BLaER1 (cell line): ENCODE measurements around the gene CAMKMT.

Experiments used
- H3K27ac ChIP-seq: shearing (Covaris generic); formaldehyde crosslinking; 2 replicates; pipeline ENCODE4 v1.8.1; 2022
- H3K27me3 ChIP-seq: shearing (Covaris generic); formaldehyde crosslinking; 2 replicates; pipeline ENCODE4 v1.8.1; 2022
- H3K36me3 ChIP-seq: shearing (Covaris generic); formaldehyde crosslinking; 2 replicates; pipeline ENCODE4 v1.8.1; 2022
- H3K4me1 ChIP-seq: shearing (Covaris generic); formaldehyde crosslinking; 2 replicates; pipeline ENCODE4 v1.8.1; 2022
- H3K4me2 ChIP-seq: shearing (Covaris generic); formaldehyde crosslinking; 2 replicates; pipeline ENCODE4 v1.8.1; 2022
- H3K4me3 ChIP-seq: shearing (Covaris generic); formaldehyde crosslinking; 2 replicates; pipeline ENCODE4 v1.8.1; 2022
- H3K9ac ChIP-seq: shearing (Covaris generic); formaldehyde crosslinking; 2 replicates; pipeline ENCODE4 v1.8.1; 2022
- H3K9me3 ChIP-seq: shearing (Covaris generic); formaldehyde crosslinking; 2 replicates; pipeline ENCODE4 v1.8.1; 2022
- H4K20me1 ChIP-seq: shearing (Covaris generic); formaldehyde crosslinking; 2 replicates; pipeline ENCODE4 v1.8.1; 2022
- Cebpa-rat ChIP-seq: shearing (Covaris generic); IDR thresholded peaks from 2 replicates; pipeline ENCODE4 v1.8.1; 2022

The CAMKMT gene

DNA sequence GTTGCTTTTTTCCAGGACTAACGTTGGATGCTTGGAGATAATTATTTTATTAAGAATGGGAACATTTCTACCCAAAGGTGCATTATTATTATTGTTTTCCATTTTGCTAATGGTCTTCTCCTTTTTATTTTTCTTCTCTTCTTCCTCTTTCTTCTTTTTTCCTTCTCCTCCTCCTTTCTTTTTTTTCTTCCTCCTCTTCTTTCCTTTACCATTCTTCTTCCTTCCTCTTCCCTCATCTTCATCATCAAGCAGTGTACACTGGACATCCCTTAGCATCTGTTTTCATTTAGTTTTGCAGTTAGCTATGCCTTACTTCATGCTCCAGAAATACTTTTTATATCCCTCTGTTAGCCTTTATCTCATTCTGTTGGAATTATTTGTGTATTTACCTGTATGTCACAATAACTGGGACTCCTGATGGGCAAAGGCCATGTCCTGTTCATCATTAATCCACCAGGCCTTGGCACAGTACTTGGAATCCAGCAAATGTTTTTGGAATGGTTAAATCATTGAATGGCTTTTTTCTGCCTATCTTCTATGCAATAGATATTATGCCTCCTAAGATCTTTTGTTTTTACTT is 162.7 kb downstream of the CAMKMT start:
- no peaks in the 10 kb centered on the region for H4K20me1 ChIP-seq
- no peak overlapping the region for H3K4me2 ChIP-seq
- H3K4me3 ChIP-seq = no peak overlapping the region
- H3K36me3 ChIP-seq = peaks cover 5% of the 10 kb centered on the region; the same call in 1 of the 2 replicates
- no peak overlapping the region for H3K9ac ChIP-seq
- no peak for TF ChIP-seq Cebpa-rat
- no peaks in the 10 kb centered on the region for H3K27me3 ChIP-seq
- H3K4me1 ChIP-seq = no peaks in the 10 kb centered on the region
- peaks cover 34% of the 10 kb centered on the region for H3K9me3 ChIP-seq
- H3K27ac ChIP-seq = no peak overlapping the region

DNA sequence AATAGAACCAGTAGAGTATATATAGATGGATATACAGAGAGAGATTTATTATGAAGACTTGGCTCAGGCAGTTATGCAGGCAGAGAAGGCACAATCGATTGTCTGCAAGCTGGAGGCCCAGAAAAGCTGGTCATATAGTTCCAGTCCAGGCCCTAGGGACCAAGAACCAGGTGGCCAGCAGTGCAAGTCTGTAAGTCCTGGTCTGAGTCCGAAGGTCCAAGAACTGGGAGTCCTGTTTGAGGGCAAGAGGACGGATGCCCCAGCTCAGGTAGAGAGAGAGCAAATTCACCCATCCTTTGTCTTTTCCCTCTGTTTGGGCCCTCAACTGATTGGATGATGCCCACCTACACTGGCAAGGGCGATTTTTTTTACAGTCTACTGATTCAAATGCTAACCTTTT is 164.6 kb downstream of the CAMKMT start:
- Histone ChIP-seq H3K4me2 (no peak overlapping the region), H3K9ac (no peak overlapping the region), H3K27me3 (no peaks in the 10 kb centered on the region), H3K4me3 (no peak overlapping the region), H3K9me3 (peaks cover 20% of the 10 kb centered on the region), H4K20me1 (no peaks in the 10 kb centered on the region), H3K36me3 (peaks cover 5% of the 10 kb centered on the region; the same call in 1 of the 2 replicates), H3K4me1 (no peaks in the 10 kb centered on the region), H3K27ac (no peak overlapping the region)
- TF ChIP-seq Cebpa-rat = no peak

DNA sequence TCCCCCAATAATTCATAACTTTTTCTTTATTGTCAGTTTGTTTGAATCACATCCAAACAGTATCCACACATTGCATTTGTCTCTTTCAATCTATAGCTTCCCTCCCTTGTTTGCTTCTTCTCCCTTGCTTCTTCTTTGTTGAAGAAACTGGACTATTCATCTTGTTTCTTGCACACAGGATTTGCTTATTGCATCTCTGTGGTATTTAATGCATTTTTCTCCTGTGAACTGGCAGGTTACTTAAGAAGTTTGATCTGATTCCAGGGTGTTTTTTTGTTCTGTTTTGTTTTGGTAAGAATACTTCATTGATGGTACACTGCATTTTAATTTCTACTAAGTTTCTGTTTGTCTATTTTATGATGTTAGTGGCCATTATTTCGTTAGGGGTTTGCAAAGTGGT is 166.8 kb downstream of the CAMKMT start:
- H3K9ac ChIP-seq = no peak overlapping the region
- H3K4me1 ChIP-seq = no peaks in the 10 kb centered on the region
- no peak overlapping the region for H3K4me3 ChIP-seq
- no peaks in the 10 kb centered on the region for H3K36me3 ChIP-seq
- H3K27ac ChIP-seq = no peak overlapping the region
- TF ChIP-seq Cebpa-rat = no peak
- no peaks in the 10 kb centered on the region for H3K27me3 ChIP-seq
- H4K20me1 ChIP-seq = no peaks in the 10 kb centered on the region
- H3K4me2 ChIP-seq = no peak overlapping the region
- H3K9me3 ChIP-seq = no peaks in the 10 kb centered on the region

DNA sequence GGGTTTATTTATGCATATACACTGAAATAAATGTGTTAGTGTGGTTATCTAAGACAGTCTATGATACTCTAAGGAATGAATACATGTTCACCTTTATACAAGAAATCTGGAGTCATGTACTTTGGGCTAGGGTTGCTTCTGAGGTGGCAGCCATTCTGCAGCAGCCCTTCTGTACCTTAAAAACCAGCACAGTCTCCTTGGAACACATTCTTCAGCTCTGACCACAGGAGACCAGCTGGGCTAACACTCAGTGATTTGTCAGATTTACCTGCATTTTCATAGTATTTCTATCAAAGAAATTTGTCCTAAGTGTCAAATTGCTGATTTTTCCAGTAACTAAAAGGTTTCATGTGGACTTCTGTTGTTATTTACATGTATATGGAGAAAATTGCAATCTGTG is 167.7 kb downstream of the CAMKMT start:
- H3K9ac ChIP-seq = no peak overlapping the region
- no peak overlapping the region for H3K4me3 ChIP-seq
- H3K4me2 ChIP-seq = no peak overlapping the region
- no peak for TF ChIP-seq Cebpa-rat
- no peaks in the 10 kb centered on the region for H4K20me1 ChIP-seq
- H3K4me1 ChIP-seq = no peaks in the 10 kb centered on the region
- H3K27ac ChIP-seq = no peak overlapping the region
- H3K9me3 ChIP-seq = no peaks in the 10 kb centered on the region
- no peaks in the 10 kb centered on the region for H3K36me3 ChIP-seq
- H3K27me3 ChIP-seq = no peaks in the 10 kb centered on the region

DNA sequence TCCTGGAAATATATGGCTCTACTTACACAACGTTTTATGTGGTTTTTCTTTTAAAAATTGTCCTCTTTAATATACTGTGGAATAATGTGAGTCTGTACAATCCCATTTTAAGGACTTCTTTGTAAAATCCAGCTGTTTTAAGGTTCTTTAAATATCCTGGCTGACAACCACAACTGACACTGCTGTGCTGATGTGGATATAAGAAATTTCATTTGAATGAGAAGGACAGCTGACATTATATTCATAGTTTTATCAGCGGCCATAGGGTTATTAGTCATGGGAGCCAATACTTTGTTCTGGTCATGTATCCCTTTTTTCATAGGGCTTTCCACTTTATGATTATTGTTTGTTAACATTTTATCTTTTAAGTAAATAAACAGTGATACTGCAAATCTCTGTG is 169.5 kb downstream of the CAMKMT start:
- no peak for TF ChIP-seq Cebpa-rat
- Histone ChIP-seq H3K36me3 (no peaks in the 10 kb centered on the region), H3K4me2 (no peak overlapping the region), H3K4me1 (no peaks in the 10 kb centered on the region), H3K4me3 (no peak overlapping the region), H3K27ac (no peak overlapping the region), H3K9me3 (peaks cover 2% of the 10 kb centered on the region; the same call in 1 of the 2 replicates), H3K27me3 (no peaks in the 10 kb centered on the region), H4K20me1 (no peaks in the 10 kb centered on the region), H3K9ac (no peak overlapping the region)

DNA sequence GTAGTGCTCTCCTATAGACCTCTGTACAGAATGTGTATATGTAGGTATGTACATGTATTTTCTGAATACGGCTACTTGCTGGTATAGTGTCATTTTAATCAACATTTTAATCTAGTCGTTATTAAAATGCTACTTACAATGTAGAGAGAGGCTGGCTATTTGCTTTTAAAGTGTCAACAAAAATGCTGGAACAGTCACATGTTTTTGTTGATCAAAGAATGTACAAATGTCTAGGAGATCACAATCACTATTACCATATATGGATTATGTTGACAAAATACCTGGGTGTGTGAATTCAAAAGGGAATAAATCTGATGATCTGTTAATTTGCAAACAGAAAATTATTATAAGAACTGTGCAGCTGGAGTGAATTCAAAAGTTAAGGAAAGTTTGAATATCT is 170.3 kb downstream of the CAMKMT start:
- Histone ChIP-seq H3K27me3 (no peaks in the 10 kb centered on the region), H3K27ac (no peak overlapping the region), H3K36me3 (no peaks in the 10 kb centered on the region), H3K9ac (no peak overlapping the region), H3K4me3 (no peak overlapping the region), H3K4me1 (no peaks in the 10 kb centered on the region), H3K9me3 (peaks cover 9% of the 10 kb centered on the region), H3K4me2 (no peak overlapping the region), H4K20me1 (no peaks in the 10 kb centered on the region)
- no peak for TF ChIP-seq Cebpa-rat

DNA sequence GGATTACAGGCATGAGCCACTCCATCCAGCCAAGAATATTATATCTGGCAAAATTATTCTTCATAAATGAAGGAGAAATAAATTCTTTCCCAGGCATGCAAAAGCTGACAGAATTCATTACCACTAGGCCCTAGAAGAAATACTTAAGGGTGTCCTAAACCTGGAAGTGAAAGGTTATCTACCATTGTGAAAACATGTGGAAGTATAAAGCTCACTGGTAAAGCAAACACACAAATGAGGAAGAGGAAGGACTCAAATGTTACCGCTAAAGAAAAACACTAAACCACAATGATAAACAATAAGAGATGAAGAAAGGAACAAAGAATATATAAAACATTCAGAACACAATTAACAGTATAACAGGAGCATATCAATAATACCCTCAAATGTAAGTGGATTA is 171.8 kb downstream of the CAMKMT start:
- Histone ChIP-seq H3K9ac (no peak overlapping the region), H3K9me3 (peaks cover 18% of the 10 kb centered on the region), H3K27ac (no peak overlapping the region), H3K27me3 (no peaks in the 10 kb centered on the region), H3K4me3 (no peak overlapping the region), H3K4me1 (no peaks in the 10 kb centered on the region), H3K4me2 (no peak overlapping the region), H4K20me1 (no peaks in the 10 kb centered on the region), H3K36me3 (no peaks in the 10 kb centered on the region)
- no peak for TF ChIP-seq Cebpa-rat

DNA sequence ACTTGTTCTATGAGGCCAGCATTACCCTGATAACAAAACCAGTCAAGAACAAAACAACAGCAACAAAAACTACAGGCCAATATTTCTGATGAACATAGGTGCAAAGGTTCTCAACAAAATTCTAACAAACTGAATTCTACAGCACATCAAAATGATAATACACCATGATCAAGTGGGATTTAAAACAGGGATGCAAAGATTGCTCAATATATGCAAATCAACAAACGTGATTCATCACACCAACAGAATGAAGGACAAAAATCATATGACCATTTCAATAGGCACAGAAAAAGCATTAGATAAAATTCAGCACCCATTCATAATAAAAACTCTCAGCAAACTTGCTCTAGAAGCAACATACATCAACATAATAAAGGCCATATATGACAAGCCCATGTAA is 173.6 kb downstream of the CAMKMT start:
- no peaks in the 10 kb centered on the region for H3K36me3 ChIP-seq
- H3K9me3 ChIP-seq = peaks cover 18% of the 10 kb centered on the region
- no peak overlapping the region for H3K4me3 ChIP-seq
- H3K27me3 ChIP-seq = no peaks in the 10 kb centered on the region
- no peaks in the 10 kb centered on the region for H4K20me1 ChIP-seq
- H3K27ac ChIP-seq = no peak overlapping the region
- no peak overlapping the region for H3K4me2 ChIP-seq
- TF ChIP-seq Cebpa-rat = no peak
- H3K4me1 ChIP-seq = no peaks in the 10 kb centered on the region
- no peak overlapping the region for H3K9ac ChIP-seq

DNA sequence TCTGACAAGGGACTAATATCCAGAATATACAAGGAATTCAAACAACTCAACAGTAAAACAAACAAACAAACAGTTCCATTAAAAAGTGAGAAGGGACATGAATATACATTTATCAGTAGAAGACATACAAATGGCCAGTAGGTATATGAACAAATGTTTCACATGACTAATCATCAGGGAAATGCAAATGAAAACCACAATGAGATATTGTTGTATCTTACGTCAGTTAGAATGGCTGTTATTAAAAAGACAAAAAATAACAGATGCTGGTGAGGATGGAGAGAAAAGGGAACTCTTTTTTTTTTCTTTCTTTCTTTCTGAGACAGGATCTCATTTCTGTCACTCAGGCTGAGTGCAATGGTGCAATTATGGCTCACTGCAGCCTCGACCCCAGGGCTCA is 175.5 kb downstream of the CAMKMT start:
- no peaks in the 10 kb centered on the region for H3K4me1 ChIP-seq
- H3K9ac ChIP-seq = no peak overlapping the region
- peaks cover 18% of the 10 kb centered on the region for H3K9me3 ChIP-seq
- no peak for TF ChIP-seq Cebpa-rat
- no peaks in the 10 kb centered on the region for H3K27me3 ChIP-seq
- no peaks in the 10 kb centered on the region for H3K36me3 ChIP-seq
- no peaks in the 10 kb centered on the region for H4K20me1 ChIP-seq
- H3K4me2 ChIP-seq = no peak overlapping the region
- no peak overlapping the region for H3K27ac ChIP-seq
- no peak overlapping the region for H3K4me3 ChIP-seq

DNA sequence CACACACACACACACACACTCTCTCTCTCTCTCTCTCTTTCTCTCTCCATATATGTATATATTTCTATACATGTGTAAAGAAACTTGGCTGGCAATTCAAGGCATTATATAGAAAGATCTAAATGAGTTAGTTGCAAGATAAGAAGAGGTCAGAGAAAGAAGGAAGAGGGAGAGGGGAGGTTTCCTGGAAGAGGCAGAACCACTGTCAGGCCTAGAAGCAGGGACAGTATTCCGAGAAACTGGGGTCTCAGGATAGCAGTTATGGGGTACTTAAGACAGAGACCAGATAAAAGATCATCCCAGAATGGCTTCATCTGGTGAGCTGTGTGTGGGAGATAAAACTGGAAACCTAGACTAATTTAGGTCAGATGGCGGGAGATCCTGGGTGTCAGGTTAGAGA is 180.8 kb downstream of the CAMKMT start:
- no peak for TF ChIP-seq Cebpa-rat
- Histone ChIP-seq H3K9ac (no peak overlapping the region), H3K4me1 (no peaks in the 10 kb centered on the region), H3K4me3 (no peak overlapping the region), H3K4me2 (no peak overlapping the region), H3K9me3 (peaks cover 4% of the 10 kb centered on the region), H3K27me3 (no peaks in the 10 kb centered on the region), H4K20me1 (no peaks in the 10 kb centered on the region), H3K36me3 (no peaks in the 10 kb centered on the region), H3K27ac (no peak overlapping the region)
